ENCODE measurements around the gene MGAT5.

MGAT5 gene

GRCh38 chr2:134348760-134349159, 94.9 kb downstream of the MGAT5 start:
- no peak for ATAC-seq
- no peak for TF ChIP-seq ZC3H10 (CRISPR knock-in tag; IDR thresholded peaks at IDR 0.05)
- TF ChIP-seq ISL1 (CRISPR knock-in tag; IDR thresholded peaks at IDR 0.05): no peak
- TF ChIP-seq PPARA (CRISPR knock-in tag; IDR thresholded peaks at IDR 0.05; ENCODE audit: borderline replicate concordance): no peak
- no peak for TF ChIP-seq ZNF70 (CRISPR knock-in tag; IDR thresholded peaks at IDR 0.05)
- TF ChIP-seq, protein P1, sequence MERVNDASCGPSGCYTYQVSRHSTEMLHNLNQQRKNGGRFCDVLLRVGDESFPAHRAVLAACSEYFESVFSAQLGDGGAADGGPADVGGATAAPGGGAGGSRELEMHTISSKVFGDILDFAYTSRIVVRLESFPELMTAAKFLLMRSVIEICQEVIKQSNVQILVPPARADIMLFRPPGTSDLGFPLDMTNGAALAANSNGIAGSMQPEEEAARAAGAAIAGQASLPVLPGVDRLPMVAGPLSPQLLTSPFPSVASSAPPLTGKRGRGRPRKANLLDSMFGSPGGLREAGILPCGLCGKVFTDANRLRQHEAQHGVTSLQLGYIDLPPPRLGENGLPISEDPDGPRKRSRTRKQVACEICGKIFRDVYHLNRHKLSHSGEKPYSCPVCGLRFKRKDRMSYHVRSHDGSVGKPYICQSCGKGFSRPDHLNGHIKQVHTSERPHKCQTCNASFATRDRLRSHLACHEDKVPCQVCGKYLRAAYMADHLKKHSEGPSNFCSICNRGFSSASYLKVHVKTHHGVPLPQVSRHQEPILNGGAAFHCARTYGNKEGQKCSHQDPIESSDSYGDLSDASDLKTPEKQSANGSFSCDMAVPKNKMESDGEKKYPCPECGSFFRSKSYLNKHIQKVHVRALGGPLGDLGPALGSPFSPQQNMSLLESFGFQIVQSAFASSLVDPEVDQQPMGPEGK (CRISPR knock-in tag; IDR thresholded peaks at IDR 0.05; ENCODE audit: borderline replicate concordance): no peak
- TF ChIP-seq BACH2 (CRISPR knock-in tag; IDR thresholded peaks at IDR 0.05; ENCODE audit: borderline replicate concordance): no peak
- no peak for TF ChIP-seq ESRRG (CRISPR knock-in tag; IDR thresholded peaks at IDR 0.05)
- TF ChIP-seq SNAI2 (CRISPR knock-in tag; IDR thresholded peaks at IDR 0.05): no peak
- TF ChIP-seq ZFP30 (CRISPR knock-in tag; IDR thresholded peaks at IDR 0.05): no peak
- TF ChIP-seq ARNTL (CRISPR knock-in tag; IDR thresholded peaks at IDR 0.05; ENCODE audit: borderline replicate concordance, low read depth): no peak
- TF ChIP-seq ZNF8 (CRISPR knock-in tag; IDR thresholded peaks at IDR 0.05): no peak
- TF ChIP-seq ZNF565 (CRISPR knock-in tag; conservative IDR thresholded peaks at IDR 0.05; ENCODE audit: low read depth): no peak
- no peak for TF ChIP-seq POU6F1 (CRISPR knock-in tag; IDR thresholded peaks at IDR 0.05; ENCODE audit: borderline replicate concordance, low read depth)
- no peak for TF ChIP-seq CSDC2 (CRISPR knock-in tag; IDR thresholded peaks at IDR 0.05)
- TF ChIP-seq TCF4 (CRISPR knock-in tag; IDR thresholded peaks at IDR 0.05; ENCODE audit: borderline replicate concordance): no peak
- TF ChIP-seq OSR1 (CRISPR knock-in tag; IDR thresholded peaks at IDR 0.05): no peak
- no peak for TF ChIP-seq RARB (CRISPR knock-in tag; IDR thresholded peaks at IDR 0.05)
- TF ChIP-seq CREB5 (CRISPR knock-in tag; IDR thresholded peaks at IDR 0.05; ENCODE audit: low read depth): no peak
- TF ChIP-seq TOX (CRISPR knock-in tag; IDR thresholded peaks at IDR 0.05; ENCODE audit: borderline replicate concordance): no peak
- TF ChIP-seq CSRNP3 (CRISPR knock-in tag; IDR thresholded peaks at IDR 0.05): no peak

- TF ChIP-seq BACH2 (CRISPR knock-in tag; IDR thresholded peaks at IDR 0.05; ENCODE audit: borderline replicate concordance) (no peak), POU6F1 (CRISPR knock-in tag; IDR thresholded peaks at IDR 0.05; ENCODE audit: borderline replicate concordance, low read depth) (no peak), CSRNP3 (CRISPR knock-in tag; IDR thresholded peaks at IDR 0.05) (no peak), ZNF70 (CRISPR knock-in tag; IDR thresholded peaks at IDR 0.05) (no peak), PPARA (CRISPR knock-in tag; IDR thresholded peaks at IDR 0.05; ENCODE audit: borderline replicate concordance) (no peak), ZC3H10 (CRISPR knock-in tag; IDR thresholded peaks at IDR 0.05) (no peak), ZNF8 (CRISPR knock-in tag; IDR thresholded peaks at IDR 0.05) (no peak)
- no peak for ATAC-seq
Observed at GRCh38 chr2:134351016-134351415, 97.1 kb downstream of the MGAT5 start.

GRCh38 chr2:134351899-134352298, 98.0 kb downstream of the MGAT5 start:
- no peak for ATAC-seq
- no peak for TF ChIP-seq TCF4 (CRISPR knock-in tag; IDR thresholded peaks at IDR 0.05; ENCODE audit: borderline replicate concordance)
